Brain microvascular endothelial cell (primary cell): ENCODE results near the gene PLD6.

ENCODE experiments used
- DNase-seq: peaks from one replicate; pipeline ENCODE4 v3.0.0-alpha.2; 2020
- H3K27ac ChIP-seq: fragments of 250-450 bp; sonication (Bioruptor Pico); 2 replicates; pipeline ENCODE4 v1.5.1; 2020; ENCODE audit warnings: mild to moderate bottlenecking, moderate library complexity
- H3K27me3 ChIP-seq: fragments of 250-450 bp; sonication (Bioruptor Pico); replicated peaks from 2 replicates; pipeline ENCODE4 v1.5.1; 2020; ENCODE audit warnings: mild to moderate bottlenecking
- H3K36me3 ChIP-seq: fragments of 250-450 bp; sonication (Bioruptor Pico); replicated peaks from 2 replicates; pipeline ENCODE4 v1.5.1; 2020; ENCODE audit warnings: mild to moderate bottlenecking
- H3K4me3 ChIP-seq: 2 replicates; pipeline ENCODE4 v1.5.1; 2011; ENCODE audit warnings: low read depth, mild to moderate bottlenecking, control low read depth, low read length, moderate library complexity
- in situ Hi-C: cut with HindIII; loops from 2 replicates; pipeline ENCODE4 v1.10.0; 2017; ENCODE audit warnings: low sequenced_read_pairs, low pct_ligation_motif_present
- TF ChIP-seq, protein P1 (sequence below): IDR thresholded peaks from 2 replicates; pipeline ENCODE4 v1.5.1; 2011; ENCODE audit warnings: low read depth, mild to moderate bottlenecking, moderate library complexity, low read length, control low read depth, inconsistent platforms; ENCODE audit errors: missing control alignments

PLD6 gene

DNA sequence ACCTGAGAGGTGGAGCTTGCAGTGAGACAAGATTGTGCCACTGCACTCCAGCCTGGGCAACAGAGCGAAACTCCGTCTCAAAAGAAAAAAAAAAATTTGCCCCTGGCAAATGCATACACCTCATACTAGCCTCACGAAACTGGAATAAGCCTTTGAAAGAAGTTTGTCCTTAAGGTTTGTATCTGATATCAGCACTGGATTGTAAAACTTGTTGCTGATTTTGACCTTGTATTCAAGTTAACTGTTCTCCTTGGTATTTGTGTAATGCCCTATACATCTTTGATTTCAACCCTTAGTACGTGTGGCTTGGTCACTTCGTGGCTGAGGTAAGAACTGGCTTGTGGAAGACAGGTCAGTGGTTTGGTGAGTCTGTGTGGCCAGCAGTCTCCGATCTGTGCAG, 37.0 kb upstream of the PLD6 start:
- TF ChIP-seq, protein P1, sequence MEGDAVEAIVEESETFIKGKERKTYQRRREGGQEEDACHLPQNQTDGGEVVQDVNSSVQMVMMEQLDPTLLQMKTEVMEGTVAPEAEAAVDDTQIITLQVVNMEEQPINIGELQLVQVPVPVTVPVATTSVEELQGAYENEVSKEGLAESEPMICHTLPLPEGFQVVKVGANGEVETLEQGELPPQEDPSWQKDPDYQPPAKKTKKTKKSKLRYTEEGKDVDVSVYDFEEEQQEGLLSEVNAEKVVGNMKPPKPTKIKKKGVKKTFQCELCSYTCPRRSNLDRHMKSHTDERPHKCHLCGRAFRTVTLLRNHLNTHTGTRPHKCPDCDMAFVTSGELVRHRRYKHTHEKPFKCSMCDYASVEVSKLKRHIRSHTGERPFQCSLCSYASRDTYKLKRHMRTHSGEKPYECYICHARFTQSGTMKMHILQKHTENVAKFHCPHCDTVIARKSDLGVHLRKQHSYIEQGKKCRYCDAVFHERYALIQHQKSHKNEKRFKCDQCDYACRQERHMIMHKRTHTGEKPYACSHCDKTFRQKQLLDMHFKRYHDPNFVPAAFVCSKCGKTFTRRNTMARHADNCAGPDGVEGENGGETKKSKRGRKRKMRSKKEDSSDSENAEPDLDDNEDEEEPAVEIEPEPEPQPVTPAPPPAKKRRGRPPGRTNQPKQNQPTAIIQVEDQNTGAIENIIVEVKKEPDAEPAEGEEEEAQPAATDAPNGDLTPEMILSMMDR = no peak
- Histone ChIP-seq H3K36me3 (peaks cover 19% of the 10 kb centered on the region), H3K27ac (no peak overlapping the region), H3K27me3 (no peaks in the 10 kb centered on the region), H3K4me3 (no peak overlapping the region)
- DNase-seq = no peak
- in situ Hi-C loops = no loop called here

DNA sequence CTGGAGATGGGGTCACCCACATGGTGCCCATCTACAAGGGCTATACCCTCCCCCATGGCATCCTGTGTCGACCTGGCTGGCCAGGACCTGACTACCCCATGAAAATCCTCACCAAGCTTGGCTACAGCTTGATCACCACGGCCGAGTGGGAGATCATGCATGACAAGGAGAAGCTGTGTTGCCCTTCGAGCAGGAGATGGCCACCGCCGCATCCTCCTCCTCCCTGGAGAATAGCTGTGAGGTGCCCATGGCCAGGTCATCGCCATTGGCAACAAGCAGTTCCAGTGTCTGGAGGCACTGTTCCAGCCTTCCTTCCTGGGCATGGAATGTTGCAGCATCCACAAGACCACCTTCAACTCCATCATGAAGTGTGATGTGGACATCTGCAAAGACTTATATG, 36.1 kb upstream of the PLD6 start:
- no peak for DNase-seq
- in situ Hi-C loops = no loop called here
- no peak overlapping the region for H3K27ac ChIP-seq
- peaks cover 10% of the 10 kb centered on the region for H3K36me3 ChIP-seq
- H3K27me3 ChIP-seq = no peaks in the 10 kb centered on the region
- TF ChIP-seq, protein P1 = no peak
- no peak overlapping the region for H3K4me3 ChIP-seq

DNA sequence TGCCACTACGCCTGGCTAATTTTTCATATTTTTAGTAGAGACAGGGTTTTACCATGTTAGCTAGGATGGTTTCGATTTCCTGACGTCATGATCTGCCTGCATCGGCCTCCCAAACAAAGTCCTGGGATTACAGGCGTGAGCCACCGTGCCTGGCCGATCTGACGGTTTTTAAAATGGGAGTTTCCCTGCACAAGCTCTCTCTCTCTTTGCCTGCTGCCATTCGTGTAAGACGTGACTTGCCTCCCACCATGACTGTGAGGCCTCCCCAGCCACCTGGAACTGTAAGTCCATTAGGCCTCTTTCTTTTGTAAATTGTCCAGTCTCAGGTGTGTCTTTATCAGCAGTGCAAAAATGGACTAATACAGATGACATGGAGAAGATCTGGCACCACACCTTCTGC, 35.5 kb upstream of the PLD6 start:
- Histone ChIP-seq H3K36me3 (peaks cover 7% of the 10 kb centered on the region), H3K27me3 (no peaks in the 10 kb centered on the region), H3K27ac (no peak overlapping the region), H3K4me3 (no peak overlapping the region)
- no peak for DNase-seq
- in situ Hi-C loops = no loop called here
- TF ChIP-seq, protein P1 = no peak

GRCh38 chr17:17239832-17240231, 33.7 kb upstream of the PLD6 start:
- Histone ChIP-seq H3K27me3 (no peaks in the 10 kb centered on the region), H3K27ac (no peak overlapping the region), H3K4me3 (no peak overlapping the region), H3K36me3 (peaks cover 3% of the 10 kb centered on the region)
- TF ChIP-seq, protein P1 = no peak
- DNase-seq = peak; percentile 10
- in situ Hi-C loops = no loop called here

DNA sequence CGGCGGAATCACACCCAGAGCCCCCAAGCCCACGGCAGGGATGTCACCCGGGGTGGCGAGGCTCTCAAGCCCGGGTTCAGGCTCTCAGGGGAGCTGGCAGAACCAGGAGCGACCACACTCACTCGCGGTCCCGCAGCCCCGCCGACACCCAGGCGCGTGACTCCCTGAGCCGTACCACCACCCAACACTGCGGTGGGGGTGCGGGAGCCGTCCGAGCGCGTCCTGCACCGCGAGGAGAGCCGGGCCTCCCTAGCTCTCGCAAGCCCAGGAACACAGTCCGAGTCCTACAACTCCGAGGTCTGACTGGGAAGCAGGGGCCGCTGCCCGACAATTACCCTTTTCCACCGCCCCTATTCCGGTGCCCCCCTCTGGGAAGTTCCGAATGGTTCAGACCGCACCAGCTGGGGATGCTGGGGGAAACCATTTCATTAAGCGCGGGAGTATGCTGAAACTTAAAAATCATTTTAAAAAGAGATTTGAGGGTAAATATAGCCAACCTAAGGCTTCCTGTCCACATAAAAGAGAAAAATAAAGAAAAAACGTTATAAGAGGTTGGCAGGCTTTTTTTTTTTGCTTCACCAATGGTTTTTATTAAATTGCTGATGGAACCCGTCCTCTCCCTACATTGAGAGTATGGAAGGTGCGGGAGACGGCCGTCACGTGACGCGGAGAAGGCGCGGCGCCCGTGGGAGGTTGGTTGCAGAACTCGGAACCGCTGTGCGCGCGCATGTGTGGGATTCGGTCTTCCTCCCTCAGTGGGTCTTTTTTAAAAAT, 31.1 kb upstream of the PLD6 start, which contains the start of gene FLCN:
TSS of gene FLCN (minus strand) at position 143 of the 774 bp plus-strand sequence. CDS start 9,031 bp downstream, outside the sequence.
- H3K27ac ChIP-seq = peak within 1 kb of the TSS; percentile 100
- H3K4me3 ChIP-seq = peak within 1 kb of the TSS; percentile 99
- no peaks in the 10 kb centered on the region for H3K27me3 ChIP-seq
- TF ChIP-seq, protein P1 = no peak
- in situ Hi-C loops = no loop called here
- peaks cover 6% of the 10 kb centered on the region for H3K36me3 ChIP-seq
- peak; percentile 74 for DNase-seq
